Caco-2 (cell line): ENCODE data around the gene LRMDA. TPM values are rescaled to one million over a fixed set of nuclear protein-coding genes. Genes with fewer than 3 reads are reported as not detected.

ENCODE experiments used
- BruUV-seq: library from RNA; stranded (reverse); fragments of 400-500 nt; replicated peaks from 2 replicates; lab custom pipeline; 2021; lab: Mats Ljungman, UMichigan
- CTCF ChIA-PET: fragments of 300-600 bp; sonication (Branson Sonifier 250); formaldehyde crosslinking; loops from one replicate; lab custom pipeline; 2022; ENCODE audit warnings: antibody characterized with exemption; lab: Charles Lee
- POLR2A ChIA-PET: fragments of 300-600 bp; sonication (Branson Sonifier 250); formaldehyde crosslinking; loops from one replicate; lab custom pipeline; 2022; ENCODE audit warnings: antibody characterized with exemption; lab: Charles Lee
- DNase-seq, 2 experiments: peaks; one replicate each; pipeline versions ENCODE4 v3.0.0 to v3.0.0-alpha.2; 2020 to 2022
- H3K27me3 ChIP-seq: replicated peaks from 2 replicates; pipeline ENCODE4 v1.6.0; 2011; ENCODE audit warnings: low read length; ENCODE audit not compliant: control insufficient read depth, insufficient read depth
- H3K36me3 ChIP-seq: 2 replicates; pipeline ENCODE4 v1.5.1; 2011; ENCODE audit warnings: low read length; ENCODE audit not compliant: control insufficient read depth, insufficient read depth
- H3K4me1 ChIP-seq: fragments of 250-450 bp; sonication (Bioruptor Pico); 2 replicates; pipeline ENCODE4 v1.5.1; 2020; ENCODE audit warnings: mild to moderate bottlenecking
- H3K4me3 ChIP-seq: 2 replicates; pipeline ENCODE4 v1.5.1; 2011; ENCODE audit warnings: low read depth, mild to moderate bottlenecking, control low read depth, low read length
- H3K9me3 ChIP-seq: fragments of 250-450 bp; sonication (Bioruptor Pico); 2 replicates; pipeline ENCODE4 v1.5.1; 2020; ENCODE audit warnings: mild to moderate bottlenecking, moderate library complexity
- H3K27ac Mint-ChIP-seq: one replicate; pipeline ENCODE4 v1.8.0; 2022; ENCODE audit warnings: mixed read lengths; ENCODE audit not compliant: unreplicated experiment
- H3K27me3 Mint-ChIP-seq: one replicate; pipeline ENCODE4 v1.8.0; 2022; ENCODE audit warnings: mixed read lengths; ENCODE audit not compliant: insufficient read depth, unreplicated experiment
- H3K36me3 Mint-ChIP-seq: one replicate; pipeline ENCODE4 v1.8.0; 2022; ENCODE audit warnings: mild to moderate bottlenecking, mixed read lengths; ENCODE audit not compliant: insufficient read depth, unreplicated experiment
- H3K4me1 Mint-ChIP-seq: one replicate; pipeline ENCODE4 v1.8.0; 2022; ENCODE audit warnings: low read depth, mixed read lengths; ENCODE audit not compliant: unreplicated experiment
- H3K4me3 Mint-ChIP-seq: one replicate; pipeline ENCODE4 v1.8.0; 2022; ENCODE audit warnings: mild to moderate bottlenecking, moderate library complexity, mixed read lengths; ENCODE audit not compliant: unreplicated experiment
- H3K9me3 Mint-ChIP-seq: one replicate; pipeline ENCODE4 v1.8.0; 2022; ENCODE audit warnings: mixed read lengths; ENCODE audit not compliant: unreplicated experiment
- intact Hi-C: fragments of 100-400 bp; cut with micrococcal nuclease; formaldehyde crosslinking; loops from one replicate; pipeline ENCODE4 v1.10.0; 2022; ENCODE audit not compliant: unreplicated experiment
- total RNA-seq: library from RNA; stranded (reverse); gene quantifications from 2 replicates; pipeline ENCODE4 v1.2.3, GENCODE V29; 2022
- TF ChIP-seq, protein P1 (sequence below), 2 experiments: fragments of 200-600 bp in 1 of 2; IDR thresholded peaks; 1 replicate in 1 of 2; 2 replicates in 1 of 2; pipeline versions ENCODE4 v1.5.1 to v1.8.0; 2011 to 2022; ENCODE audit warnings: antibody characterized with exemption in 1 of 2, control low read depth in 1 of 2, inconsistent platforms in 1 of 2, low read depth in 1 of 2, low read length in 1 of 2, mild to moderate bottlenecking in 1 of 2, moderate library complexity in 1 of 2; ENCODE audit not compliant: insufficient read depth in 1 of 2, severe bottlenecking in 1 of 2, unreplicated experiment in 1 of 2

Gene LRMDA
- total RNA-seq, 1 experiment from 2014 or later: 18.5 TPM

DNA sequence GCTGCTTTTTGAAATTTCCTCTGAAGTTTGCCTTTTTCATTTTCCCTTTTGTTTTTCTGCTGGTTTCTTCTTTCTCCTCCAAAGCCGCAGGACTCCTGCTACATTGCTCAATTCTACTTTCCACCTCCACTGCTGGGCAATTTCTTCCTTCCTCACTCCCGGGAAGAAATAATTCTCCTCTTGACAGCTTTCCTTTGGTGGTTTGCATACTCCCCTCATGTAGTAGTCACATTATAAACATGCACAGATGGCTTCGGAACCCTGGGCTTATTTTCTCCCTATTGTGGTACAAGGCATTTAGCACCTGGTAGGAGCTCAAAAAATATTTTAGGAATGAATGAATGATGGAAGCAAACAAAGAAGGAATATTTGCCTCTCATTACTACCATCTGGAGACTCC lies 977.2 kb downstream of the LRMDA start:
- Mint-ChIP-seq H3K27ac (no peak overlapping the region), H3K27me3 (no peaks in the 10 kb centered on the region), H3K4me1 (no peaks in the 10 kb centered on the region), H3K9me3 (peaks cover 10% of the 10 kb centered on the region), H3K36me3 (peaks cover 5% of the 10 kb centered on the region), H3K4me3 (no peak overlapping the region)
- CTCF ChIA-PET: no interaction called here
- BruUV-seq: no TSS peak
- POLR2A ChIA-PET: no interaction called here
- Histone ChIP-seq H3K9me3 (no peaks in the 10 kb centered on the region), H3K4me1 (no peaks in the 10 kb centered on the region), H3K4me3 (no peak overlapping the region), H3K27me3 (no peaks in the 10 kb centered on the region), H3K36me3 (no peaks in the 10 kb centered on the region)
- TF ChIP-seq, protein P1, sequence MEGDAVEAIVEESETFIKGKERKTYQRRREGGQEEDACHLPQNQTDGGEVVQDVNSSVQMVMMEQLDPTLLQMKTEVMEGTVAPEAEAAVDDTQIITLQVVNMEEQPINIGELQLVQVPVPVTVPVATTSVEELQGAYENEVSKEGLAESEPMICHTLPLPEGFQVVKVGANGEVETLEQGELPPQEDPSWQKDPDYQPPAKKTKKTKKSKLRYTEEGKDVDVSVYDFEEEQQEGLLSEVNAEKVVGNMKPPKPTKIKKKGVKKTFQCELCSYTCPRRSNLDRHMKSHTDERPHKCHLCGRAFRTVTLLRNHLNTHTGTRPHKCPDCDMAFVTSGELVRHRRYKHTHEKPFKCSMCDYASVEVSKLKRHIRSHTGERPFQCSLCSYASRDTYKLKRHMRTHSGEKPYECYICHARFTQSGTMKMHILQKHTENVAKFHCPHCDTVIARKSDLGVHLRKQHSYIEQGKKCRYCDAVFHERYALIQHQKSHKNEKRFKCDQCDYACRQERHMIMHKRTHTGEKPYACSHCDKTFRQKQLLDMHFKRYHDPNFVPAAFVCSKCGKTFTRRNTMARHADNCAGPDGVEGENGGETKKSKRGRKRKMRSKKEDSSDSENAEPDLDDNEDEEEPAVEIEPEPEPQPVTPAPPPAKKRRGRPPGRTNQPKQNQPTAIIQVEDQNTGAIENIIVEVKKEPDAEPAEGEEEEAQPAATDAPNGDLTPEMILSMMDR (IDR thresholded peaks at IDR 0.05; ENCODE audit: insufficient read depth in 1 of 2, low read depth in 1 of 2, low read length in 1 of 2, severe bottlenecking in 1 of 2, unreplicated experiment in 1 of 2): no peak
- intact Hi-C loops: no loop called here
- DNase-seq: no peak

DNA sequence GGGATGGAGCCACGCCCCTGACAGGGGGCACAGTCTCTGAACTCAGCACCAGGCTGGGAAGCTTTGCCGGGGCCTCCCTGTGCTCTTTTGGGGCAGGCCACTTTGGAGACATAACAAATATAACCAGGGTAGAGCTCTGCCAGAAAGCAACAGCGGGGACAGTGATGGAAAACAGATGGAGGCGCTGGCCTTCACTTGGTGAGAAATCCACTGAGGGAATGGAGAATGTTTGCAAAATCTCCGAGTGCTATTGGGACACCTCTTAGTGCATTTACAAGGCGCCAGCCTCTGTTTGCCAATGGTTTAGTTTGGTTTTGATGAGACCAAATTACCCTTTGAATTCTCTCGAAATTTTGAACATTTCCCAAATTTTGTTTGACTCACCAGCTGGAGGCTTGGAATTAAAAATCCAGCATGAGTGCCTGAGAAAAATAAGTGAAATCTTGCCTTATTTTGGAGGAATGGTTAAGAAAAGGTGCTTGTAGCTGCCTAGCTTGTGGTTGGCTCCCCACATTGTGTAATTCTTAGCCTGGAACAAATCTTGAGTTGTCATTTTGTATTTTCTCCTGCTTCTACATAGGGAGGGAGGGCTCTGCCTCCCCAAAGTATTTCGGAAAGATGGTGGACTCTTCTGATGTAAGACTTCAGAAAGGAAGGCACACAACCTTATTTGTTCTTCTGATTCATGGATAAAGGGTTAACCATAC lies 980.5 kb downstream of the LRMDA start:
- Mint-ChIP-seq H3K4me3 (no peak overlapping the region), H3K36me3 (peaks cover 3% of the 10 kb centered on the region), H3K27me3 (no peaks in the 10 kb centered on the region), H3K4me1 (no peaks in the 10 kb centered on the region), H3K27ac (no peak overlapping the region), H3K9me3 (no peaks in the 10 kb centered on the region)
- ChIA-PET CTCF (no interaction called here), POLR2A (no interaction called here)
- H3K4me1 ChIP-seq: no peaks in the 10 kb centered on the region
- DNase-seq: no peak
- H3K36me3 ChIP-seq: no peaks in the 10 kb centered on the region
- H3K4me3 ChIP-seq: no peak overlapping the region
- TF ChIP-seq, protein P1 (IDR thresholded peaks at IDR 0.05; ENCODE audit: insufficient read depth in 1 of 2, low read depth in 1 of 2, low read length in 1 of 2, severe bottlenecking in 1 of 2, unreplicated experiment in 1 of 2): no peak
- H3K27me3 ChIP-seq: no peaks in the 10 kb centered on the region
- no peaks in the 10 kb centered on the region for H3K9me3 ChIP-seq
- no TSS peak for BruUV-seq
- intact Hi-C loops: no loop called here

DNA sequence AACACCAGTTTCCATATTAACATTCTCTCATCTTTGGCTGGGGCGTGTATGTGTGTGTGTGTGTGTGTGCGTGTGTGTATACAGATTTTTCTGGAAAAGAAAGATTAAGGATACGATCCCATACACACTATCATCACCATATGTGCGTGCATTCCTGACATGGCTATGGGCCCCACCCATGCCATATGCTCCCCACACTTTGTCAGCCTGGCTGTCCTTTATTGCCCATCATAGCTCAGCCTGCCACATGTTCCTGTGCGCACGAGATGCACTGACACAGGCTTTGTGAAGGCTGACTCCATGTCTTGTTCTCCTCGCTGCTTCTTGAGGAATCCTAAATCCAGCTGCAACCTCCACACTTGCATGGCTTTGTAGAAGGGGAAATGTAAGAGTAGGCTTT lies 984.1 kb downstream of the LRMDA start:
- Histone ChIP-seq H3K4me3 (no peak overlapping the region), H3K36me3 (no peaks in the 10 kb centered on the region), H3K9me3 (no peaks in the 10 kb centered on the region), H3K27me3 (no peaks in the 10 kb centered on the region), H3K4me1 (no peaks in the 10 kb centered on the region)
- DNase-seq: no peak
- ChIA-PET CTCF (no interaction called here), POLR2A (no interaction called here)
- H3K4me1 Mint-ChIP-seq: no peaks in the 10 kb centered on the region
- H3K9me3 Mint-ChIP-seq: no peaks in the 10 kb centered on the region
- H3K27ac Mint-ChIP-seq: no peak overlapping the region
- no peak overlapping the region for H3K4me3 Mint-ChIP-seq
- TF ChIP-seq, protein P1 (IDR thresholded peaks at IDR 0.05; ENCODE audit: insufficient read depth in 1 of 2, low read depth in 1 of 2, low read length in 1 of 2, severe bottlenecking in 1 of 2, unreplicated experiment in 1 of 2): no peak
- no peaks in the 10 kb centered on the region for H3K36me3 Mint-ChIP-seq
- no peaks in the 10 kb centered on the region for H3K27me3 Mint-ChIP-seq
- intact Hi-C loops: no loop called here
- no TSS peak for BruUV-seq
